ENCODE measurements around the gene VSTM2L.
A peak's percentile ranks its signal among the peaks of the same experiment; 100 is the strongest.
"Not testable (repeated sequence)": the region's sequence is repeated elsewhere in the genome, so short reads cannot be mapped to it uniquely, and the experiment has no call there.

Gene VSTM2L

GRCh38 chr20:37961066-37961465 lies 58.1 kb downstream of the VSTM2L start:
- H3K36me3 ChIP-seq (ENCODE audit: insufficient read depth, low read length), result no peaks in the 10 kb centered on the region
- no peaks in the 10 kb centered on the region for H3K9me3 ChIP-seq (ENCODE audit: control insufficient read depth, insufficient read depth, low read length)
- H3K4me1 ChIP-seq (ENCODE audit: insufficient read depth, low read length), result no peaks in the 10 kb centered on the region
- no peak overlapping the region for H3K9ac ChIP-seq (ENCODE audit: low read depth, low read length)

DNA sequence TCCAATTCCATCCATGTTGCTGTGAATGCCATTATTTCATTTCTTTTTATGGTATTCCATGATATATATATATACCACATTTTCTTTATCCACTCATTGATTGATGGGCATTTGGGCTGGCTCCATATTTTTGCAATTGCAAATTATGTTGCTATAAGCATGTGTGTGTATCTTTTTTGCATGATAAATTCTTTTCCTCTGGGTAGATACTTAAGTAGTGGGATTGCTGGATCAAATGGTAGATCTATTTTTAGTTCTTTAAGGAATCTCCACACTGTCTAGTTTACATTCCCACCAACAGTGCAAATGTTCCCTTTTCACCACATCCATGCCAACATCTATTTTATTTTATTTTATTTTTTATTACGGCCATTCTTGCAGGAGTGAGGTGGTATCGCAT lies 60.6 kb downstream of the VSTM2L start:
- H3K9me3 ChIP-seq (ENCODE audit: control insufficient read depth, insufficient read depth, low read length); H3K4me1 ChIP-seq (ENCODE audit: insufficient read depth, low read length); H3K36me3 ChIP-seq (ENCODE audit: insufficient read depth, low read length); H3K9ac ChIP-seq (ENCODE audit: low read depth, low read length): not testable (repeated sequence)

GRCh38 chr20:37968841-37969401 lies 66.0 kb downstream of the VSTM2L start:
- no peaks in the 10 kb centered on the region for H3K36me3 ChIP-seq (ENCODE audit: insufficient read depth, low read length)
- no peak overlapping the region for H3K9ac ChIP-seq (ENCODE audit: low read depth, low read length)
- peaks cover 20% of the 10 kb centered on the region for H3K4me1 ChIP-seq (ENCODE audit: insufficient read depth, low read length)
- no peaks in the 10 kb centered on the region; the same call in none of the 2 replicates for H3K9me3 ChIP-seq (ENCODE audit: control insufficient read depth, insufficient read depth, low read length)

- peaks cover 20% of the 10 kb centered on the region for H3K4me1 ChIP-seq (ENCODE audit: insufficient read depth, low read length)
- H3K36me3 ChIP-seq (ENCODE audit: insufficient read depth, low read length), result no peaks in the 10 kb centered on the region
- no peaks in the 10 kb centered on the region; the same call in none of the 2 replicates for H3K9me3 ChIP-seq (ENCODE audit: control insufficient read depth, insufficient read depth, low read length)
- H3K9ac ChIP-seq (ENCODE audit: low read depth, low read length), result no peak overlapping the region
Observed at GRCh38 chr20:37969949-37970855, 67.3 kb downstream of the VSTM2L start.

- Histone ChIP-seq H3K36me3 (ENCODE audit: insufficient read depth, low read length) (no peaks in the 10 kb centered on the region), H3K4me1 (ENCODE audit: insufficient read depth, low read length) (peaks cover 20% of the 10 kb centered on the region), H3K9ac (ENCODE audit: low read depth, low read length) (no peak overlapping the region), H3K9me3 (ENCODE audit: control insufficient read depth, insufficient read depth, low read length) (no peaks in the 10 kb centered on the region; the same call in none of the 2 replicates)
Observed at GRCh38 chr20:37970856-37971245, 67.9 kb downstream of the VSTM2L start.

GRCh38 chr20:37971561-37972127 lies 68.7 kb downstream of the VSTM2L start:
- H3K4me1 ChIP-seq (ENCODE audit: insufficient read depth, low read length), result peaks cover 20% of the 10 kb centered on the region
- no peak overlapping the region for H3K9ac ChIP-seq (ENCODE audit: low read depth, low read length)
- H3K36me3 ChIP-seq (ENCODE audit: insufficient read depth, low read length), result no peaks in the 10 kb centered on the region
- H3K9me3 ChIP-seq (ENCODE audit: control insufficient read depth, insufficient read depth, low read length), result no peaks in the 10 kb centered on the region; the same call in none of the 2 replicates

- Histone ChIP-seq H3K9me3 (ENCODE audit: control insufficient read depth, insufficient read depth, low read length) (no peaks in the 10 kb centered on the region; the same call in 1 of the 2 replicates), H3K9ac (ENCODE audit: low read depth, low read length) (no peak overlapping the region), H3K36me3 (ENCODE audit: insufficient read depth, low read length) (no peaks in the 10 kb centered on the region), H3K4me1 (ENCODE audit: insufficient read depth, low read length) (peaks cover 20% of the 10 kb centered on the region)
Observed at GRCh38 chr20:37972256-37973058, 69.5 kb downstream of the VSTM2L start.

GRCh38 chr20:37973059-37973910 lies 70.4 kb downstream of the VSTM2L start:
- Histone ChIP-seq H3K9ac (ENCODE audit: low read depth, low read length) (no peak overlapping the region), H3K9me3 (ENCODE audit: control insufficient read depth, insufficient read depth, low read length) (no peaks in the 10 kb centered on the region; the same call in 1 of the 2 replicates), H3K4me1 (ENCODE audit: insufficient read depth, low read length) (peaks cover 23% of the 10 kb centered on the region), H3K36me3 (ENCODE audit: insufficient read depth, low read length) (no peaks in the 10 kb centered on the region)

DNA sequence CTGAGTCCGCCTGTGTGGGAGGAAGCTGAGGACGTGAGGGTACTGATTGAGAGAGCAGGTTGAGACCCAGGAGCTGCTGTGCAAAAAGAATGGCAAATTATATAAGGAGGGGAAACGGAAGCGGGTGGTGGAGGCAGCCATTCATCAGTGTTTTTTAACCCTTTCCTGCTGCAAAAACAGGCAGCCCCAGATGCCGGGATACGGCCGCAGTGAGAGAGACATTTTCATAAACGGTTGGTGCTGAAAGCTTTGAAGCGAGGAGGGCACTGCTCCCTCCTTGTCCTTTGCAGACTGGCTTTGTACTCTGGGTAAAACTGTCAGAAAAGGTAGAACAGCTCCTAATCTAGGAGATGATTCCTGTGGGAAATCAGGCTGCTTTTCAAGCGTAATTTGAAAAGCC lies 74.0 kb downstream of the VSTM2L start:
- Histone ChIP-seq H3K36me3 (ENCODE audit: insufficient read depth, low read length) (peaks cover 5% of the 10 kb centered on the region), H3K4me1 (ENCODE audit: insufficient read depth, low read length) (peaks cover 8% of the 10 kb centered on the region), H3K9ac (ENCODE audit: low read depth, low read length) (peak overlapping the region; percentile 21; the same call in 1 of the 2 replicates), H3K9me3 (ENCODE audit: control insufficient read depth, insufficient read depth, low read length) (no peaks in the 10 kb centered on the region)

DNA sequence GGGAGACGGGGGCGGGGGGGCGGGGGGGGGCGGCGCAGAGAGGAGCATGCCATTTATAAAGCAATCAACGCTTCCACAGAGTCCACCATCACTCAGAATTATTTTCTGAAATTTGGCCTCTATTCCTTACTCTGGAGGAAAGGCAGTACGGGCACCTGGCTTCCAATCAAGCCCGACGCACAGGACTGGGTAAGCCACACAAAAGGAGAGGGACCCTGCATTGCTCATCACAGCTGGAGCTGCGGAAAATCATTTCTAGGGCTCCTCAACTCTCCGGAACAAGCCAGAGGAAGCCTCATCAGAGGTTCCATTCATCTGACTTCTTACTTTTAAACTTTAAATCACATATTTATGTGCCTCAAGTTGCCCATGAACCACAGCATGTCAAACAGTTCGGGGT lies 74.4 kb downstream of the VSTM2L start:
- Histone ChIP-seq H3K36me3 (ENCODE audit: insufficient read depth, low read length) (peaks cover 5% of the 10 kb centered on the region), H3K4me1 (ENCODE audit: insufficient read depth, low read length) (peaks cover 5% of the 10 kb centered on the region), H3K9me3 (ENCODE audit: control insufficient read depth, insufficient read depth, low read length) (no peaks in the 10 kb centered on the region), H3K9ac (ENCODE audit: low read depth, low read length) (no peak overlapping the region)

DNA sequence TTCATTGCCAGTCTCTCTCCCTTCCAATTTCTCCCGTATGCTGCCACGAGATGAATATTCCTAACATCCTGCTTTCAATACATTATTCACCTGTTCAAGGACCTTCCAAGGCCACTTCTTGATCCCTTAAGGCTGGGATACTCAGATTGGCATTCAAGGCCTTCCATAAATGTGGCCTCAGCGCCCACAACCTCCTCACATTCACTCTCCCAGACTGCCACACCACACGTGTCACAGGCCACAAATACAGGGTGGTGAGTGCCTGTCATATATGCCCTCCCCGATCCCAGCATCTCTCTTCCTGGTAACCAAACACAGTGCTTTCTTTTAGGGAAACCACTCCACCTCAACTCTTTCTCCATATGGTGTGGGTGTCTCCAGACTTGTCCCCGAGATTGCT lies 74.9 kb downstream of the VSTM2L start:
- Histone ChIP-seq H3K9me3 (ENCODE audit: control insufficient read depth, insufficient read depth, low read length) (no peaks in the 10 kb centered on the region), H3K9ac (ENCODE audit: low read depth, low read length) (no peak overlapping the region), H3K36me3 (ENCODE audit: insufficient read depth, low read length) (peaks cover 5% of the 10 kb centered on the region), H3K4me1 (ENCODE audit: insufficient read depth, low read length) (peaks cover 3% of the 10 kb centered on the region; the same call in 1 of the 2 replicates)

GRCh38 chr20:37979021-37979985 lies 76.4 kb downstream of the VSTM2L start:
- peaks cover 5% of the 10 kb centered on the region for H3K36me3 ChIP-seq (ENCODE audit: insufficient read depth, low read length)
- no peaks in the 10 kb centered on the region for H3K9me3 ChIP-seq (ENCODE audit: control insufficient read depth, insufficient read depth, low read length)
- H3K4me1 ChIP-seq (ENCODE audit: insufficient read depth, low read length), result peaks cover 3% of the 10 kb centered on the region; the same call in 1 of the 2 replicates
- H3K9ac ChIP-seq (ENCODE audit: low read depth, low read length), result no peak overlapping the region
